GM21619 (cell line): ENCODE measurements around the gene CENPM.
A peak's percentile ranks its signal among the peaks of the same experiment; 100 is the strongest.

Experiments used
- ATAC-seq: cut with Tn5 transposase; IDR thresholded peaks from one replicate; pipeline ENCODE4 v1.9.1; 2021; ENCODE audit not compliant: unreplicated experiment

The CENPM gene

GRCh38 chr22:41946629-41947423, at the start of gene CENPM:
Gene CENPM, minus strand, starts transcription at chr22:41947152. Its CDS starts 76 bp downstream, at chr22:41947076.
- peak; percentile 63 for ATAC-seq

GRCh38 chr22:41995211-41995610, 48.3 kb upstream of the CENPM start:
- no peak for ATAC-seq

- ATAC-seq = no peak
Measured at GRCh38 chr22:41992496-41992895, 45.5 kb upstream of the CENPM start.

GRCh38 chr22:41991111-41991510, 44.2 kb upstream of the CENPM start:
- no peak for ATAC-seq

GRCh38 chr22:41989246-41989645, 42.3 kb upstream of the CENPM start:
- no peak for ATAC-seq

GRCh38 chr22:41987276-41987675, 40.3 kb upstream of the CENPM start:
- ATAC-seq = no peak

- no peak for ATAC-seq
Measured at GRCh38 chr22:41983513-41984405, 36.8 kb upstream of the CENPM start.

- no peak for ATAC-seq
Measured at GRCh38 chr22:41982865-41983264, 35.9 kb upstream of the CENPM start.

- ATAC-seq = no peak
Measured at GRCh38 chr22:41979423-41980250, 32.7 kb upstream of the CENPM start.

GRCh38 chr22:41978732-41979131, 31.8 kb upstream of the CENPM start:
- ATAC-seq = no peak

- ATAC-seq = no peak
Measured at GRCh38 chr22:41976961-41977566, 30.1 kb upstream of the CENPM start.

GRCh38 chr22:41976070-41976901, 29.3 kb upstream of the CENPM start:
- ATAC-seq = no peak

- no peak for ATAC-seq
Measured at GRCh38 chr22:41975299-41976069, 28.5 kb upstream of the CENPM start.

GRCh38 chr22:41974691-41975290, 27.8 kb upstream of the CENPM start:
- ATAC-seq = no peak

- no peak for ATAC-seq
Measured at GRCh38 chr22:41971431-41971830, 24.5 kb upstream of the CENPM start.

GRCh38 chr22:41970601-41971000, 23.6 kb upstream of the CENPM start:
- no peak for ATAC-seq

GRCh38 chr22:41969110-41969646, 22.2 kb upstream of the CENPM start, which contains the start of gene SEPTIN3:
Gene SEPTIN3, plus strand, starts transcription at chr22:41969443. Its CDS starts 2,050 bp downstream, at chr22:41971493.
- no peak for ATAC-seq

- ATAC-seq = no peak
Measured at GRCh38 chr22:41968601-41969000, 21.6 kb upstream of the CENPM start.
